PC-9 (cell line): Measurements from ENCODE around the gene HSD17B14.
A peak's percentile ranks its signal among the peaks of the same experiment; 100 is the strongest.

Experiments used
- EZH2 ChIP-seq: fragments of 200-600 bp; sonication (generic); IDR thresholded peaks from 2 replicates; pipeline ENCODE4 v1.8.0; 2017; ENCODE audit warnings: antibody characterized with exemption, low read depth
- TF ChIP-seq, protein P1 (sequence below): fragments of 200-600 bp; sonication (generic); conservative IDR thresholded peaks from 2 replicates; pipeline ENCODE4 v1.6.1; 2017; ENCODE audit warnings: mixed run types, antibody characterized with exemption, mild to moderate bottlenecking, moderate library complexity

DNA sequence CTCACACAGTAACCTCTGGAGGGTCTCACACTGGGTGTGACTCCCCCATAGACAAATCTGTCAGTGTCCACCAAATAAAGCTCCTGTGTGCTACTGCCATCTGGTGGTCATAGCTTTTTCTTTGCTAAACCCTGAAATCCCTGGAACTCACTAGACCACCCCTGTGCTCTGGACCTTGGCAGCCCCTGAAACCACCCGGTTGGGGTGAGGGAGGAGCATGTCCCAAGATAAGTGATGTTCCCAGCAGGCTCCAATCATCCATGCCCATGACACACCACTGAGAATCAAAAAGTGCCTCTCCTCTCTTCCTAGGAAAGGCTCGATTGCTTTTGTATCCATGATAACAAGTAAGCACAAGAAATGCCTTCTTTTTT lies 6.5 kb upstream of the HSD17B14 start:
- TF ChIP-seq, protein P1, sequence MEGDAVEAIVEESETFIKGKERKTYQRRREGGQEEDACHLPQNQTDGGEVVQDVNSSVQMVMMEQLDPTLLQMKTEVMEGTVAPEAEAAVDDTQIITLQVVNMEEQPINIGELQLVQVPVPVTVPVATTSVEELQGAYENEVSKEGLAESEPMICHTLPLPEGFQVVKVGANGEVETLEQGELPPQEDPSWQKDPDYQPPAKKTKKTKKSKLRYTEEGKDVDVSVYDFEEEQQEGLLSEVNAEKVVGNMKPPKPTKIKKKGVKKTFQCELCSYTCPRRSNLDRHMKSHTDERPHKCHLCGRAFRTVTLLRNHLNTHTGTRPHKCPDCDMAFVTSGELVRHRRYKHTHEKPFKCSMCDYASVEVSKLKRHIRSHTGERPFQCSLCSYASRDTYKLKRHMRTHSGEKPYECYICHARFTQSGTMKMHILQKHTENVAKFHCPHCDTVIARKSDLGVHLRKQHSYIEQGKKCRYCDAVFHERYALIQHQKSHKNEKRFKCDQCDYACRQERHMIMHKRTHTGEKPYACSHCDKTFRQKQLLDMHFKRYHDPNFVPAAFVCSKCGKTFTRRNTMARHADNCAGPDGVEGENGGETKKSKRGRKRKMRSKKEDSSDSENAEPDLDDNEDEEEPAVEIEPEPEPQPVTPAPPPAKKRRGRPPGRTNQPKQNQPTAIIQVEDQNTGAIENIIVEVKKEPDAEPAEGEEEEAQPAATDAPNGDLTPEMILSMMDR, result peak; percentile 95
- TF ChIP-seq EZH2, result no peak
